Sigmoid colon (tissue), 7 donors: Measurements from ENCODE around the gene ANXA2. TPM values are rescaled to one million over a fixed set of nuclear protein-coding genes. Genes with fewer than 3 reads are reported as not detected.

Experiments used
- DNase-seq: peaks from one replicate; pipeline ENCODE4 v3.0.0-alpha.2; 2019
- H3K27ac ChIP-seq, 4 donors: fragments of 200-600 bp; sonication (generic); one replicate each; pipeline ENCODE4 v1.5.1; 2016 to 2019; ENCODE audit warnings: mild to moderate bottlenecking in 1 of 4
- H3K27me3 ChIP-seq, 3 donors: fragments of 200-600 bp; sonication (generic); one replicate each; pipeline ENCODE4 v1.5.1; 2019; ENCODE audit warnings: mild to moderate bottlenecking in 1 of 3
- H3K36me3 ChIP-seq, 4 donors: fragments of 200-600 bp; sonication (generic); one replicate each; pipeline ENCODE4 v1.5.1; 2016 to 2019
- H3K4me1 ChIP-seq, 4 donors: fragments of 200-600 bp; sonication (generic); one replicate each; pipeline ENCODE4 v1.5.1; 2017 to 2019
- H3K4me3 ChIP-seq, 4 donors: fragments of 200-600 bp; sonication (generic); one replicate each; pipeline ENCODE4 v1.5.1; 2017 to 2019; ENCODE audit warnings: mild to moderate bottlenecking in 2 of 4, moderate library complexity in 1 of 4
- H3K9me3 ChIP-seq, 4 donors: fragments of 200-600 bp in 3 of 4; sonication (generic) in 3 of 4; one replicate each; pipeline versions ENCODE4 v1.5.1 to v1.6.1; 2013 to 2019
- CTCF ChIP-seq, 4 experiments: fragments of 450-650 bp in 3 of 4; fragments of 200-600 bp in 1 of 4; IDR thresholded peaks; one replicate each; pipeline ENCODE4 v1.5.1; 2016 to 2019; ENCODE audit warnings: antibody characterized with exemption in 4 of 4, mild to moderate bottlenecking in 3 of 4, moderate library complexity in 2 of 4
- EP300 ChIP-seq, 4 donors: sonication (generic); formaldehyde crosslinking; IDR thresholded peaks; one replicate each; pipeline ENCODE4 v1.6.1; 2017; ENCODE audit warnings: antibody characterized with exemption in 4 of 4
- POLR2A ChIP-seq, 2 donors: fragments of 450-650 bp; IDR thresholded peaks; one replicate each; pipeline ENCODE4 v1.6.1; 2016; ENCODE audit warnings: antibody characterized with exemption in 2 of 2, mild to moderate bottlenecking in 2 of 2, moderate library complexity in 2 of 2
- POLR2AphosphoS5 ChIP-seq, 4 donors: sonication (generic); formaldehyde crosslinking; IDR thresholded peaks; one replicate each; pipeline ENCODE4 v1.6.1; 2017; ENCODE audit warnings: antibody characterized with exemption in 4 of 4
- WGBS, 2 donors: extraction: QIAGEN DNeasy Blood & Tissue Kit; methylation state at CpG; one replicate each; pipeline ENCODE4 v1.1.7; 2013; 5-methylcytosine and 5-hydroxymethylcytosine counted together
- intact Hi-C: fragments of 100-400 bp; cut with DNase I; formaldehyde crosslinking; loops from one replicate; pipeline ENCODE4 v1.15.1; 2023
- polyA plus RNA-seq, 3 donors: library from polyadenylated mRNA; stranded (reverse); fragments of 200-250 nt; gene quantifications; one replicate each; pipeline ENCODE4 v1.2.3, GENCODE V29; 2013
- total RNA-seq, 4 donors: library from RNA; depleted of rRNA; stranded (reverse); fragments of >200 nt; gene quantifications; one replicate each; pipeline ENCODE4 v1.1.0, GENCODE V29; 2016
- donor health status: healthy with polysubstance abuse.
- donor health status: Bipolar disorder and iron deficiency.
- donor health status: healthy.

Gene ANXA2
- total and polyA plus RNA-seq, 7 donors: 157 to 3,307 (median 366) TPM

GRCh38 chr15:60387321-60387720 is 10.5 kb downstream of the ANXA2 start:
- no peaks in the 10 kb centered on the region for H3K27me3 ChIP-seq
- intact Hi-C loops: no loop called here
- H3K4me3 ChIP-seq: no peak overlapping the region
- TF ChIP-seq CTCF (IDR thresholded peaks at IDR 0.05): no peak
- TF ChIP-seq POLR2A (IDR thresholded peaks at IDR 0.05): no peak
- no peak for TF ChIP-seq POLR2AphosphoS5 (IDR thresholded peaks at IDR 0.05)
- TF ChIP-seq EP300 (IDR thresholded peaks at IDR 0.05): no peak
- no peak for DNase-seq
- H3K27ac ChIP-seq: no peak overlapping the region
- WGBS, 2 donors: 92 to 100% methylated on average over 1 of the region's 1 CpG
- peaks cover 0 to 9% (median 2%) of the 10 kb centered on the region in 4 donors for H3K36me3 ChIP-seq
- H3K9me3 ChIP-seq: no peaks in the 10 kb centered on the region
- peaks cover 0 to 49% (median 42%) of the 10 kb centered on the region in 4 donors for H3K4me1 ChIP-seq

GRCh38 chr15:60386615-60387014 is 11.2 kb downstream of the ANXA2 start:
- Histone ChIP-seq H3K36me3 (peaks cover 0 to 9% (median 2%) of the 10 kb centered on the region in 4 donors), H3K27ac (peak overlapping the region in 1 of 4 donors; percentile 14), H3K4me1 (peaks cover 0 to 43% (median 35%) of the 10 kb centered on the region in 4 donors), H3K9me3 (no peaks in the 10 kb centered on the region), H3K27me3 (no peaks in the 10 kb centered on the region), H3K4me3 (no peak overlapping the region)
- intact Hi-C loops: no loop called here
- no peak for DNase-seq
- WGBS, 2 donors: 89 to 91% methylated on average over 4 of the region's 4 CpGs
- TF ChIP-seq CTCF (IDR thresholded peaks at IDR 0.05) (no peak), POLR2A (IDR thresholded peaks at IDR 0.05) (no peak), POLR2AphosphoS5 (IDR thresholded peaks at IDR 0.05) (no peak), EP300 (IDR thresholded peaks at IDR 0.05) (no peak)

- Histone ChIP-seq H3K9me3 (no peaks in the 10 kb centered on the region), H3K27ac (no peak overlapping the region), H3K4me3 (no peak overlapping the region), H3K27me3 (no peaks in the 10 kb centered on the region), H3K36me3 (peaks cover 0 to 9% (median 2%) of the 10 kb centered on the region in 4 donors), H3K4me1 (peaks cover 0 to 35% (median 28%) of the 10 kb centered on the region in 4 donors)
- no peak for DNase-seq
- 90 to 91% methylated on average over 7 of the region's 7 CpGs for WGBS, 2 donors
- intact Hi-C loops: no loop called here
- no peak for TF ChIP-seq POLR2AphosphoS5 (IDR thresholded peaks at IDR 0.05)
- TF ChIP-seq CTCF (IDR thresholded peaks at IDR 0.05): no peak
- no peak for TF ChIP-seq EP300 (IDR thresholded peaks at IDR 0.05)
- no peak for TF ChIP-seq POLR2A (IDR thresholded peaks at IDR 0.05)
Observed at GRCh38 chr15:60385620-60386552, 11.9 kb downstream of the ANXA2 start.

GRCh38 chr15:60384526-60385126 is 13.2 kb downstream of the ANXA2 start:
- TF ChIP-seq POLR2AphosphoS5 (IDR thresholded peaks at IDR 0.05) (no peak), EP300 (IDR thresholded peaks at IDR 0.05) (no peak), CTCF (IDR thresholded peaks at IDR 0.05) (no peak), POLR2A (IDR thresholded peaks at IDR 0.05) (no peak)
- no peak overlapping the region for H3K4me3 ChIP-seq
- H3K27ac ChIP-seq: no peak overlapping the region
- H3K27me3 ChIP-seq: no peaks in the 10 kb centered on the region
- H3K36me3 ChIP-seq: peaks cover 0 to 14% (median 5%) of the 10 kb centered on the region in 4 donors
- DNase-seq: no peak
- H3K9me3 ChIP-seq: no peaks in the 10 kb centered on the region
- 87 to 89% methylated on average over 3 of the region's 3 CpGs for WGBS, 2 donors
- intact Hi-C loops: no loop called here
- H3K4me1 ChIP-seq: peaks cover 0 to 28% (median 22%) of the 10 kb centered on the region in 4 donors
